Neuron (in vitro differentiated cells): Measurements from ENCODE around the gene FHIP1A.

Experiments
- H2AFZ ChIP-seq: one replicate; pipeline ENCODE4 v1.6.1; 2013; ENCODE audit warnings: low read depth, mild to moderate bottlenecking, inconsistent platforms, low read length, moderate library complexity
- H3K27me3 ChIP-seq: one replicate; pipeline ENCODE4 v1.6.1; 2013; ENCODE audit warnings: low read length; ENCODE audit not compliant: insufficient read depth
- H3K36me3 ChIP-seq: one replicate; pipeline ENCODE4 v1.6.1; 2013; ENCODE audit warnings: low read length; ENCODE audit not compliant: insufficient read depth
- H3K4me1 ChIP-seq: one replicate; pipeline ENCODE4 v1.6.1; 2013; ENCODE audit warnings: low read length; ENCODE audit not compliant: insufficient read depth
- H3K4me3 ChIP-seq: 2 replicates; pipeline ENCODE4 v1.5.1; 2013; ENCODE audit warnings: mild to moderate bottlenecking, low read length, moderate library complexity
- H3K9me3 ChIP-seq: one replicate; pipeline ENCODE4 v1.6.1; 2013; ENCODE audit warnings: low read length

FHIP1A gene

GRCh38 chr4:151427266-151427665 lies 18.3 kb downstream of the FHIP1A start:
- no peak overlapping the region for H3K4me3 ChIP-seq
- H2AFZ ChIP-seq: no peak overlapping the region
- H3K9me3 ChIP-seq: no peaks in the 10 kb centered on the region
- H3K36me3 ChIP-seq: no peaks in the 10 kb centered on the region
- no peaks in the 10 kb centered on the region for H3K27me3 ChIP-seq
- H3K4me1 ChIP-seq: no peaks in the 10 kb centered on the region

- Histone ChIP-seq H3K4me3 (no peak overlapping the region), H3K36me3 (no peaks in the 10 kb centered on the region), H3K9me3 (no peaks in the 10 kb centered on the region), H2AFZ (no peak overlapping the region), H3K4me1 (no peaks in the 10 kb centered on the region), H3K27me3 (no peaks in the 10 kb centered on the region)
Measured at GRCh38 chr4:151428346-151428745, 19.4 kb downstream of the FHIP1A start.

- Histone ChIP-seq H3K9me3 (no peaks in the 10 kb centered on the region), H2AFZ (no peak overlapping the region), H3K27me3 (no peaks in the 10 kb centered on the region), H3K4me3 (no peak overlapping the region), H3K4me1 (no peaks in the 10 kb centered on the region), H3K36me3 (no peaks in the 10 kb centered on the region)
Measured at GRCh38 chr4:151429957-151430570, 21.1 kb downstream of the FHIP1A start.

- Histone ChIP-seq H3K4me3 (no peak overlapping the region), H3K9me3 (no peaks in the 10 kb centered on the region), H3K4me1 (no peaks in the 10 kb centered on the region), H3K36me3 (no peaks in the 10 kb centered on the region), H2AFZ (no peak overlapping the region), H3K27me3 (no peaks in the 10 kb centered on the region)
Measured at GRCh38 chr4:151430740-151431457, 21.9 kb downstream of the FHIP1A start.

GRCh38 chr4:151431728-151432127 lies 22.8 kb downstream of the FHIP1A start:
- H2AFZ ChIP-seq: no peak overlapping the region
- H3K4me1 ChIP-seq: no peaks in the 10 kb centered on the region
- no peaks in the 10 kb centered on the region for H3K9me3 ChIP-seq
- no peak overlapping the region for H3K4me3 ChIP-seq
- H3K36me3 ChIP-seq: no peaks in the 10 kb centered on the region
- no peaks in the 10 kb centered on the region for H3K27me3 ChIP-seq

- H3K9me3 ChIP-seq: no peaks in the 10 kb centered on the region
- no peaks in the 10 kb centered on the region for H3K36me3 ChIP-seq
- H3K4me1 ChIP-seq: no peaks in the 10 kb centered on the region
- H2AFZ ChIP-seq: no peak overlapping the region
- no peak overlapping the region for H3K4me3 ChIP-seq
- no peaks in the 10 kb centered on the region for H3K27me3 ChIP-seq
Measured at GRCh38 chr4:151432654-151433053, 23.7 kb downstream of the FHIP1A start.

- no peaks in the 10 kb centered on the region for H3K9me3 ChIP-seq
- no peak overlapping the region for H2AFZ ChIP-seq
- H3K27me3 ChIP-seq: no peaks in the 10 kb centered on the region
- H3K36me3 ChIP-seq: no peaks in the 10 kb centered on the region
- no peak overlapping the region for H3K4me3 ChIP-seq
- no peaks in the 10 kb centered on the region for H3K4me1 ChIP-seq
Measured at GRCh38 chr4:151434183-151434860, 25.3 kb downstream of the FHIP1A start.

GRCh38 chr4:151436093-151436518 lies 27.1 kb downstream of the FHIP1A start:
- H3K36me3 ChIP-seq: no peaks in the 10 kb centered on the region
- no peak overlapping the region for H3K4me3 ChIP-seq
- no peaks in the 10 kb centered on the region for H3K4me1 ChIP-seq
- no peak overlapping the region for H2AFZ ChIP-seq
- no peaks in the 10 kb centered on the region for H3K9me3 ChIP-seq
- H3K27me3 ChIP-seq: peaks cover 2% of the 10 kb centered on the region

GRCh38 chr4:151437505-151437904 lies 28.5 kb downstream of the FHIP1A start:
- Histone ChIP-seq H3K9me3 (no peaks in the 10 kb centered on the region), H3K4me1 (no peaks in the 10 kb centered on the region), H2AFZ (no peak overlapping the region), H3K36me3 (no peaks in the 10 kb centered on the region), H3K4me3 (no peak overlapping the region), H3K27me3 (peaks cover 2% of the 10 kb centered on the region)

- H3K9me3 ChIP-seq: no peaks in the 10 kb centered on the region
- H3K4me3 ChIP-seq: no peak overlapping the region
- no peaks in the 10 kb centered on the region for H3K36me3 ChIP-seq
- H3K4me1 ChIP-seq: no peaks in the 10 kb centered on the region
- H3K27me3 ChIP-seq: peaks cover 2% of the 10 kb centered on the region
- no peak overlapping the region for H2AFZ ChIP-seq
Measured at GRCh38 chr4:151438154-151438553, 29.2 kb downstream of the FHIP1A start.

GRCh38 chr4:151439320-151439719 lies 30.3 kb downstream of the FHIP1A start:
- peaks cover 2% of the 10 kb centered on the region for H3K27me3 ChIP-seq
- no peaks in the 10 kb centered on the region for H3K9me3 ChIP-seq
- H2AFZ ChIP-seq: no peak overlapping the region
- H3K4me1 ChIP-seq: no peaks in the 10 kb centered on the region
- H3K4me3 ChIP-seq: no peak overlapping the region
- H3K36me3 ChIP-seq: no peaks in the 10 kb centered on the region

- no peak overlapping the region for H2AFZ ChIP-seq
- H3K27me3 ChIP-seq: peaks cover 2% of the 10 kb centered on the region
- no peaks in the 10 kb centered on the region for H3K9me3 ChIP-seq
- no peak overlapping the region for H3K4me3 ChIP-seq
- no peaks in the 10 kb centered on the region for H3K36me3 ChIP-seq
- no peaks in the 10 kb centered on the region for H3K4me1 ChIP-seq
Measured at GRCh38 chr4:151442002-151442401, 33.0 kb downstream of the FHIP1A start.

GRCh38 chr4:151443247-151443646 lies 34.3 kb downstream of the FHIP1A start:
- H3K9me3 ChIP-seq: no peaks in the 10 kb centered on the region
- no peak overlapping the region for H3K4me3 ChIP-seq
- H3K36me3 ChIP-seq: no peaks in the 10 kb centered on the region
- no peak overlapping the region for H2AFZ ChIP-seq
- no peaks in the 10 kb centered on the region for H3K4me1 ChIP-seq
- peaks cover 2% of the 10 kb centered on the region for H3K27me3 ChIP-seq
